B cell (primary cell): ENCODE data around the gene APLN.

ENCODE experiments used
- EZH2 ChIP-seq: IDR thresholded peaks from 2 replicates; pipeline ENCODE4 v1.6.1; 2012; ENCODE audit warnings: borderline replicate concordance, low read depth, mild to moderate bottlenecking, moderate library complexity, low read length; ENCODE audit not compliant: insufficient read depth, poor library complexity, severe bottlenecking
- TF ChIP-seq, protein P1 (sequence below): fragments of 200-600 bp; IDR thresholded peaks from one replicate; pipeline ENCODE4 v1.8.0; 2022; ENCODE audit warnings: antibody characterized with exemption, mild to moderate bottlenecking

DNA sequence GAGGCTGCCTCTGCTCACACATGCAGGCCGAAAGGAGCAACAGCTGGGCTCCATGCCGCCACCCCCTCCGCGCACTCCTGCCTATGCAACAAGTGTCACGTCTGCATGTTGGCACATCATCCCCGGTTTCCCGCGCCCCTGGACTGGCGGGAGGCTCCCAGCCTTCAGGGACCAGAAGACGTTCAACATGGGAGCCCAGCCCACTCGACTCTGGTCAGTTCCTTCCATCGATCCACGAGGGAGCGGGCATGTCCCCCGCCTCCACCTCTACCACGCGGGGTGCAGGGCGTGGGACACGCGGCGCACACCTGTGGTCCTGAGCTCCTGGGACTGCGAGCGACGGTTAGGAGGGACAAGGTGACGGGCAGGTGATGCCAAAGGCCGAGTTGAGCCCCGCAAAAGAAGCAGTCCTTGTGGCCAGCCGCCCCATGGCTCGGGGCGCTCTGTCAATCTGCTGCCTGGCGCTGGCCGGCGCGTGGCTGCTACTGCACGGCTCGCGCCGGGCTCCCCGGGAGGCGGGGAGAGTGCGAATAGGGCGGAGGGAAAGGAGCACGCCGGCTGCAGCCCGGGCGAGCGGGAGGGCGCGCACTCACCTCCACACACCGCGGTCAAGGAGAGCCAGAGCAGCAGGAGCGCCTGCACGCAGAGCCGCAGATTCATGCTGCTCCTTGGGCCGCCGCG, 645 bp downstream of the APLN start:
- TF ChIP-seq, protein P1, sequence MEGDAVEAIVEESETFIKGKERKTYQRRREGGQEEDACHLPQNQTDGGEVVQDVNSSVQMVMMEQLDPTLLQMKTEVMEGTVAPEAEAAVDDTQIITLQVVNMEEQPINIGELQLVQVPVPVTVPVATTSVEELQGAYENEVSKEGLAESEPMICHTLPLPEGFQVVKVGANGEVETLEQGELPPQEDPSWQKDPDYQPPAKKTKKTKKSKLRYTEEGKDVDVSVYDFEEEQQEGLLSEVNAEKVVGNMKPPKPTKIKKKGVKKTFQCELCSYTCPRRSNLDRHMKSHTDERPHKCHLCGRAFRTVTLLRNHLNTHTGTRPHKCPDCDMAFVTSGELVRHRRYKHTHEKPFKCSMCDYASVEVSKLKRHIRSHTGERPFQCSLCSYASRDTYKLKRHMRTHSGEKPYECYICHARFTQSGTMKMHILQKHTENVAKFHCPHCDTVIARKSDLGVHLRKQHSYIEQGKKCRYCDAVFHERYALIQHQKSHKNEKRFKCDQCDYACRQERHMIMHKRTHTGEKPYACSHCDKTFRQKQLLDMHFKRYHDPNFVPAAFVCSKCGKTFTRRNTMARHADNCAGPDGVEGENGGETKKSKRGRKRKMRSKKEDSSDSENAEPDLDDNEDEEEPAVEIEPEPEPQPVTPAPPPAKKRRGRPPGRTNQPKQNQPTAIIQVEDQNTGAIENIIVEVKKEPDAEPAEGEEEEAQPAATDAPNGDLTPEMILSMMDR, result no peak
- no peak for TF ChIP-seq EZH2
